Measurements from ENCODE around the gene FAM136A. TPM values are rescaled to one million over a fixed set of nuclear protein-coding genes. Genes with fewer than 3 reads are reported as not detected.
"Not testable (repeated sequence)": the region's sequence is repeated elsewhere in the genome, so short reads cannot be mapped to it uniquely, and the experiment has no call there.

FAM136A gene
- total RNA-seq, 1 donor from 2014 or later = 33.9 TPM

DNA sequence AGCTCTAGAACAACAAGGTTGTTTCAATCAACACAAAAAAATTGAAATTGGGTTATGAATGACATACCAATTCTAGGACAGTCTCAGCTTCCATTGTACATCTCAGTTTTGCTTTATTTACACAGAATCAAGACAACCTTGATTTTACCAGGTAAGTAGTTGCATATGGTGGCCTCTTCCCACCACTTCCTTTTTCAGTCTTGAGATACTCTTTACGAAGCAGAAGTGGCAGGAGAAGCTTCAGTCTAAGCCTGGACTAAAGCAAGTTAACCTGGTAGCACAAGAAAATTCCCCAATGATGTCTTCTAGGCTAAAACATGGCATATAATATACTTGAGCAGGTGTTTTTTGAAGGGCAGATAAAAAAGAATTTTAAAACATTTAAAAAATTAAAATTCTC is 10.7 kb upstream of the FAM136A start:
- no peak overlapping the region for H3K27ac Mint-ChIP-seq (ENCODE audit: unreplicated experiment)
- H3K4me1 Mint-ChIP-seq (ENCODE audit: unreplicated experiment) = no peaks in the 10 kb centered on the region
- no peak overlapping the region for H3K4me3 Mint-ChIP-seq (ENCODE audit: unreplicated experiment)
- DNase-seq (ENCODE audit: extremely low spot score, unreplicated experiment) = no peak
- peaks cover 32% of the 10 kb centered on the region for H3K27me3 Mint-ChIP-seq (ENCODE audit: unreplicated experiment)
- TF ChIP-seq, protein P1, sequence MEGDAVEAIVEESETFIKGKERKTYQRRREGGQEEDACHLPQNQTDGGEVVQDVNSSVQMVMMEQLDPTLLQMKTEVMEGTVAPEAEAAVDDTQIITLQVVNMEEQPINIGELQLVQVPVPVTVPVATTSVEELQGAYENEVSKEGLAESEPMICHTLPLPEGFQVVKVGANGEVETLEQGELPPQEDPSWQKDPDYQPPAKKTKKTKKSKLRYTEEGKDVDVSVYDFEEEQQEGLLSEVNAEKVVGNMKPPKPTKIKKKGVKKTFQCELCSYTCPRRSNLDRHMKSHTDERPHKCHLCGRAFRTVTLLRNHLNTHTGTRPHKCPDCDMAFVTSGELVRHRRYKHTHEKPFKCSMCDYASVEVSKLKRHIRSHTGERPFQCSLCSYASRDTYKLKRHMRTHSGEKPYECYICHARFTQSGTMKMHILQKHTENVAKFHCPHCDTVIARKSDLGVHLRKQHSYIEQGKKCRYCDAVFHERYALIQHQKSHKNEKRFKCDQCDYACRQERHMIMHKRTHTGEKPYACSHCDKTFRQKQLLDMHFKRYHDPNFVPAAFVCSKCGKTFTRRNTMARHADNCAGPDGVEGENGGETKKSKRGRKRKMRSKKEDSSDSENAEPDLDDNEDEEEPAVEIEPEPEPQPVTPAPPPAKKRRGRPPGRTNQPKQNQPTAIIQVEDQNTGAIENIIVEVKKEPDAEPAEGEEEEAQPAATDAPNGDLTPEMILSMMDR (IDR thresholded peaks at IDR 0.05) = no peak
- no peaks in the 10 kb centered on the region for H3K9me3 Mint-ChIP-seq (ENCODE audit: unreplicated experiment)
- no peaks in the 10 kb centered on the region for H3K36me3 Mint-ChIP-seq (ENCODE audit: unreplicated experiment)

GRCh38 chr2:70310899-70311298 is 9.0 kb upstream of the FAM136A start:
- no peak overlapping the region for H3K4me3 Mint-ChIP-seq (ENCODE audit: unreplicated experiment)
- peaks cover 18% of the 10 kb centered on the region for H3K27me3 Mint-ChIP-seq (ENCODE audit: unreplicated experiment)
- no peak for DNase-seq (ENCODE audit: extremely low spot score, unreplicated experiment)
- H3K4me1 Mint-ChIP-seq (ENCODE audit: unreplicated experiment) = no peaks in the 10 kb centered on the region
- no peak overlapping the region for H3K27ac Mint-ChIP-seq (ENCODE audit: unreplicated experiment)
- no peaks in the 10 kb centered on the region for H3K9me3 Mint-ChIP-seq (ENCODE audit: unreplicated experiment)
- H3K36me3 Mint-ChIP-seq (ENCODE audit: unreplicated experiment) = no peaks in the 10 kb centered on the region
- TF ChIP-seq, protein P1 (IDR thresholded peaks at IDR 0.05) = no peak

- no peak overlapping the region for H3K27ac Mint-ChIP-seq (ENCODE audit: unreplicated experiment)
- H3K9me3 Mint-ChIP-seq (ENCODE audit: unreplicated experiment) = no peaks in the 10 kb centered on the region
- peak; percentile 64 for DNase-seq (ENCODE audit: extremely low spot score, unreplicated experiment)
- peaks cover 10% of the 10 kb centered on the region for H3K27me3 Mint-ChIP-seq (ENCODE audit: unreplicated experiment)
- TF ChIP-seq, protein P1 (IDR thresholded peaks at IDR 0.05) = no peak
- peaks cover 9% of the 10 kb centered on the region for H3K4me1 Mint-ChIP-seq (ENCODE audit: unreplicated experiment)
- H3K4me3 Mint-ChIP-seq (ENCODE audit: unreplicated experiment) = no peak overlapping the region
- H3K36me3 Mint-ChIP-seq (ENCODE audit: unreplicated experiment) = no peaks in the 10 kb centered on the region
These were observed 3.7 kb upstream of the FAM136A start for GRCh38 chr2:70305531-70305930.

- TF ChIP-seq, protein P1 (IDR thresholded peaks at IDR 0.05) = no peak
- DNase-seq (ENCODE audit: extremely low spot score, unreplicated experiment) = peak; percentile 3
- no peaks in the 10 kb centered on the region for H3K9me3 Mint-ChIP-seq (ENCODE audit: unreplicated experiment)
- H3K4me1 Mint-ChIP-seq (ENCODE audit: unreplicated experiment) = peaks cover 10% of the 10 kb centered on the region
- H3K27ac Mint-ChIP-seq (ENCODE audit: unreplicated experiment) = no peak overlapping the region
- H3K36me3 Mint-ChIP-seq (ENCODE audit: unreplicated experiment) = peaks cover 1% of the 10 kb centered on the region
- H3K27me3 Mint-ChIP-seq (ENCODE audit: unreplicated experiment) = peaks cover 3% of the 10 kb centered on the region
- H3K4me3 Mint-ChIP-seq (ENCODE audit: unreplicated experiment) = no peak overlapping the region
These were observed 2.6 kb upstream of the FAM136A start for GRCh38 chr2:70304498-70304897.

- H3K4me1 Mint-ChIP-seq (ENCODE audit: unreplicated experiment) = peaks cover 10% of the 10 kb centered on the region
- peaks cover 11% of the 10 kb centered on the region for H3K36me3 Mint-ChIP-seq (ENCODE audit: unreplicated experiment)
- H3K9me3 Mint-ChIP-seq (ENCODE audit: unreplicated experiment) = no peaks in the 10 kb centered on the region
- no peak overlapping the region for H3K4me3 Mint-ChIP-seq (ENCODE audit: unreplicated experiment)
- H3K27me3 Mint-ChIP-seq (ENCODE audit: unreplicated experiment) = no peaks in the 10 kb centered on the region
- no peak overlapping the region for H3K27ac Mint-ChIP-seq (ENCODE audit: unreplicated experiment)
- TF ChIP-seq, protein P1 (IDR thresholded peaks at IDR 0.05) = no peak
- no peak for DNase-seq (ENCODE audit: extremely low spot score, unreplicated experiment)
These were observed 1.3 kb upstream of the FAM136A start for GRCh38 chr2:70303186-70303585.

- H3K9me3 Mint-ChIP-seq (ENCODE audit: unreplicated experiment); DNase-seq (ENCODE audit: extremely low spot score, unreplicated experiment); H3K27ac Mint-ChIP-seq (ENCODE audit: unreplicated experiment); H3K27me3 Mint-ChIP-seq (ENCODE audit: unreplicated experiment): not testable (repeated sequence)
- H3K4me3 Mint-ChIP-seq (ENCODE audit: unreplicated experiment) = peak overlapping the region; percentile 84
- H3K4me1 Mint-ChIP-seq (ENCODE audit: unreplicated experiment) = peaks cover 10% of the 10 kb centered on the region
- H3K36me3 Mint-ChIP-seq (ENCODE audit: unreplicated experiment) = peaks cover 11% of the 10 kb centered on the region
These were observed 304 bp upstream of the FAM136A start for GRCh38 chr2:70302195-70302546.

All from osteocyte (in vitro differentiated cells).